DND-41 (cell line): Measurements from ENCODE around the gene ZNF747.

Source experiments
- ATAC-seq: fragments of 200-7000 bp; cut with Tn5 transposase; 3 replicates; pipeline ENCODE4 v1.9.1; 2021; ENCODE audit warnings: low read depth; ENCODE audit not compliant: insufficient read depth
- DNase-seq: peaks from one replicate; pipeline ENCODE4 v3.0.0-alpha.2; 2020
- H2AFZ ChIP-seq: 2 replicates; pipeline ENCODE4 v1.6.0; 2012; ENCODE audit warnings: low read depth, low read length
- H3K27ac ChIP-seq: 2 replicates; pipeline ENCODE4 v1.5.1; 2012; ENCODE audit warnings: low read length, inconsistent platforms
- H3K27me3 ChIP-seq: fragments of 200-600 bp; sonication (generic); 2 replicates; pipeline ENCODE4 v1.6.0; 2012; ENCODE audit warnings: low read length, mild to moderate bottlenecking, inconsistent platforms; ENCODE audit not compliant: insufficient read depth, poor library complexity
- H3K36me3 ChIP-seq: 2 replicates; pipeline ENCODE4 v1.5.1; 2012; ENCODE audit warnings: low read length, inconsistent platforms; ENCODE audit not compliant: insufficient read depth
- H3K4me1 ChIP-seq: 2 replicates; pipeline ENCODE4 v1.5.1; 2012; ENCODE audit warnings: mild to moderate bottlenecking, low read length; ENCODE audit not compliant: insufficient read depth
- H3K4me2 ChIP-seq: 2 replicates; pipeline ENCODE4 v1.6.0; 2012; ENCODE audit warnings: mild to moderate bottlenecking, moderate library complexity, low read length, inconsistent platforms; ENCODE audit not compliant: insufficient read depth
- H3K4me3 ChIP-seq, 2 experiments: fragments of 200-600 bp in 1 of 2; shearing (Covaris generic) in 1 of 2; 2 replicates each; pipeline ENCODE4 v1.5.1; 2012 to 2016; ENCODE audit warnings: inconsistent platforms in 2 of 2, low read length in 2 of 2, mild to moderate bottlenecking in 2 of 2, low read depth in 1 of 2, moderate library complexity in 1 of 2
- H3K79me2 ChIP-seq: 2 replicates; pipeline ENCODE4 v1.6.0; 2012; ENCODE audit warnings: low read length, inconsistent platforms; ENCODE audit not compliant: insufficient read depth
- H3K9ac ChIP-seq: 2 replicates; pipeline ENCODE4 v1.6.0; 2012; ENCODE audit warnings: low read depth, mild to moderate bottlenecking, inconsistent platforms, low read length, moderate library complexity
- H3K9me3 ChIP-seq: 2 replicates; pipeline ENCODE4 v1.5.1; 2012; ENCODE audit warnings: low read length, moderate library complexity, mild to moderate bottlenecking, inconsistent platforms; ENCODE audit not compliant: insufficient read depth, severe bottlenecking
- H4K20me1 ChIP-seq: 2 replicates; pipeline ENCODE4 v1.6.0; 2012; ENCODE audit warnings: low read length; ENCODE audit not compliant: insufficient read depth
- CTCF ChIP-seq: IDR thresholded peaks from 2 replicates; pipeline ENCODE4 v1.5.1; 2012; ENCODE audit warnings: borderline replicate concordance, low read length, moderate library complexity, mild to moderate bottlenecking; ENCODE audit not compliant: poor library complexity, severe bottlenecking; ENCODE audit errors: extremely low read depth
- EZH2 ChIP-seq: IDR thresholded peaks from 3 replicates; pipeline ENCODE4 v1.6.1; 2012; ENCODE audit warnings: borderline replicate concordance, low read depth, mild to moderate bottlenecking, moderate library complexity, low read length, inconsistent platforms; ENCODE audit not compliant: severe bottlenecking

ZNF747 gene

DNA sequence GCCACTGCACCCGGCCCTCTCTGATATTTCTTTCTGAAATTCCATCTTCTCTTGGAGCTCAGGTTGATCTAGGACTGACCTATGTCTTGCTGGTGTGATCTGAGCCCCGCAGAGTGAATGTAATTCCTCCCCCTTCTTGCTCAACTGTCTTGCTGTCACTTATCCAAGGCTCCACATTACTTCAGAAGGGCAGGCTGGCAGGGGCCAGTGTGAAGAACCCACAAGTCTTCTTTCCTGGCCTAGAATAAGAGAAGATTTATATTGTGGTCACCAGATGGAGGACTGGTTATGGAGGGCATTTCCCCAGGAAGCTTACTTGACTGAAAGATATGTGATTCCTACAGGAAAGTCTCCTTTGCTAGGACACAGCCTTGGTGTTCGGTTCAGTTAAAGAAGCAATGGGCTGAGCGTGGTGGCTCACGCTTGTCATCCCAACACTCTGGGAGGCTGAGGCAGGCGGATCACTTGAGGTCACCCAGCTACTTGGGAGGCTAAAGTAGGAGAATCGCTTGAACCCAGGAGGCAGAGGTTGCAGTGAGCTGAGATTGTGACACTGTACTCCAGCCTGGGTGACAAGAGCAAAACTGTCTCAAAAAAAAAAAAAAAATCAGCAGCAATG is 48.7 kb downstream of the ZNF747 start:
- DNase-seq = no peak
- Histone ChIP-seq H3K27ac (no peak overlapping the region), H3K36me3 (peaks cover 4% of the 10 kb centered on the region; the same call in 1 of the 2 replicates), H3K4me2 (no peak overlapping the region), H2AFZ (no peak overlapping the region), H3K9ac (no peak overlapping the region), H3K4me3 (no peak overlapping the region), H3K79me2 (no peaks in the 10 kb centered on the region), H4K20me1 (no peaks in the 10 kb centered on the region), H3K4me1 (no peaks in the 10 kb centered on the region), H3K27me3 (no peaks in the 10 kb centered on the region), H3K9me3 (no peaks in the 10 kb centered on the region)
- TF ChIP-seq EZH2 (no peak), CTCF (no peak)
- no peak for ATAC-seq

GRCh38 chr16:30484887-30485286 is 49.8 kb downstream of the ZNF747 start:
- Histone ChIP-seq H3K27ac (no peak overlapping the region), H3K79me2 (no peaks in the 10 kb centered on the region), H3K9ac (no peak overlapping the region), H3K4me1 (no peaks in the 10 kb centered on the region), H4K20me1 (no peaks in the 10 kb centered on the region), H2AFZ (no peak overlapping the region), H3K4me2 (no peak overlapping the region), H3K9me3 (no peaks in the 10 kb centered on the region), H3K27me3 (no peaks in the 10 kb centered on the region), H3K36me3 (peaks cover 4% of the 10 kb centered on the region; the same call in 1 of the 2 replicates), H3K4me3 (no peak overlapping the region)
- ATAC-seq = no peak
- DNase-seq = no peak
- TF ChIP-seq EZH2 (no peak), CTCF (no peak)

- Histone ChIP-seq H3K9me3 (no peaks in the 10 kb centered on the region), H3K4me1 (no peaks in the 10 kb centered on the region), H2AFZ (no peak overlapping the region), H3K9ac (no peak overlapping the region), H3K4me3 (no peak overlapping the region), H3K27ac (no peak overlapping the region), H4K20me1 (no peaks in the 10 kb centered on the region), H3K36me3 (no peaks in the 10 kb centered on the region), H3K4me2 (no peak overlapping the region), H3K79me2 (no peaks in the 10 kb centered on the region), H3K27me3 (no peaks in the 10 kb centered on the region)
- DNase-seq = no peak
- TF ChIP-seq CTCF (no peak), EZH2 (no peak)
- ATAC-seq = no peak
Measured at GRCh38 chr16:30482366-30482765, 52.3 kb downstream of the ZNF747 start.

DNA sequence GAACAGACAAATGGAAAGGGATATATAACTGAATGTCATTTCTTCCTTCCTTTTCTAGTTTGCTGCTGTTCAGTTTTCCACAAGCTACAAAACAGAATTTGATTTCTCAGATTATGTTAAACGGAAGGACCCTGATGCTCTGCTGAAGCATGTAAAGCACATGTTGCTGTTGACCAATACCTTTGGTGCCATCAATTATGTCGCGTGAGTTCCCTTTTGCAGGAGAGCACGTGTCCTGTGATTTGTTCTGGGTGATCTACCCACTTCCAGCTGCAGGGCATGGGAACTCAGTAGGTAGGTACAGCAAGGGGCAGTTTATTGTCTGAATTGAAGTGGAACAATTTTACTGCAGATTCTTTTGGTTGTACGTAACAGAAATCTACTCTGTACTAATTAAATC is 53.3 kb downstream of the ZNF747 start:
- DNase-seq = no peak
- no peak for ATAC-seq
- Histone ChIP-seq H3K9ac (no peak overlapping the region), H3K79me2 (no peaks in the 10 kb centered on the region), H2AFZ (no peak overlapping the region), H3K36me3 (no peaks in the 10 kb centered on the region), H3K9me3 (no peaks in the 10 kb centered on the region), H3K4me1 (no peaks in the 10 kb centered on the region), H3K4me2 (no peak overlapping the region), H3K27ac (no peak overlapping the region), H3K27me3 (no peaks in the 10 kb centered on the region), H3K4me3 (no peak overlapping the region), H4K20me1 (no peaks in the 10 kb centered on the region)
- TF ChIP-seq EZH2 = no peak
